ENCODE data around the gene XPNPEP2.

GRCh38 chrX:129728061-129728460, 10.7 kb upstream of the XPNPEP2 start:
- no peak for TF ChIP-seq CTCF (IDR thresholded peaks at IDR 0.05)
- no peak for TF ChIP-seq POLR2A (IDR thresholded peaks at IDR 0.05)

Data from heart left ventricle (tissue), 13 donors.